Measurements from ENCODE around the gene XIRP2. TPM values are rescaled to one million over a fixed set of nuclear protein-coding genes. Genes with fewer than 3 reads are reported as not detected.

The XIRP2 gene
- total and polyA plus RNA-seq, 2 of the 13 experiments (the other 11 are each of a cell fraction or from before 2014, with no cell fraction given) = 0.04 to 0.05 TPM

DNA sequence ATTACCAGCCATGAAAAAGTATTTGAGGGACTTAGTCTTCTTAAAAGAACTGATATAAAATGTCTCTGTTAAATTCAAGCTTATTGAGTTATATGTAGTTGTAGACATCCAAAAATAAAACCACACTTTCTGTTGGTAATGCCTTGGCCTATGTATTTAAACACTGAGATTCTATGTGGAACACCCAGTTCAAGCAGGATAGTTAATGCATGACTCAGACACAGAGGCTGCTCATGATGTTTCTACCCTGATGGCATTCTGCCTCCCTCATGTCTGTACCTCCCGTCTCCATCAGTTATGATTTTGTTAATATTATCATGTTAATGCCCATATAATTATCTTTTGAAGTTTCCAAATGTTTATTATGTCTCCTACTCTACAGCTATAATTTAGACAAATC is 164.5 kb downstream of the XIRP2 start (continued):
- TF ChIP-seq, protein P1, sequence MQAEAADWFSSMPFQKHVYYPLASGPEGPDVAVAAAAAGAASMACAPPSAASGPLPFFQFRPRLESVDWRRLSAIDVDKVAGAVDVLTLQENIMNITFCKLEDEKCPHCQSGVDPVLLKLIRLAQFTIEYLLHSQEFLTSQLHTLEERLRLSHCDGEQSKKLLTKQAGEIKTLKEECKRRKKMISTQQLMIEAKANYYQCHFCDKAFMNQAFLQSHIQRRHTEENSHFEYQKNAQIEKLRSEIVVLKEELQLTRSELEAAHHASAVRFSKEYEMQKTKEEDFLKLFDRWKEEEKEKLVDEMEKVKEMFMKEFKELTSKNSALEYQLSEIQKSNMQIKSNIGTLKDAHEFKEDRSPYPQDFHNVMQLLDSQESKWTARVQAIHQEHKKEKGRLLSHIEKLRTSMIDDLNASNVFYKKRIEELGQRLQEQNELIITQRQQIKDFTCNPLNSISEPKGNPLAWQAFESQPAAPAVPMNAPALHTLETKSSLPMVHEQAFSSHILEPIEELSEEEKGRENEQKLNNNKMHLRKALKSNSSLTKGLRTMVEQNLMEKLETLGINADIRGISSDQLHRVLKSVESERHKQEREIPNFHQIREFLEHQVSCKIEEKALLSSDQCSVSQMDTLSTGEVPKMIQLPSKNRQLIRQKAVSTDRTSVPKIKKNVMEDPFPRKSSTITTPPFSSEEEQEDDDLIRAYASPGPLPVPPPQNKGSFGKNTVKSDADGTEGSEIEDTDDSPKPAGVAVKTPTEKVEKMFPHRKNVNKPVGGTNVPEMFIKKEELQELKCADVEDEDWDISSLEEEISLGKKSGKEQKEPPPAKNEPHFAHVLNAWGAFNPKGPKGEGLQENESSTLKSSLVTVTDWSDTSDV (CRISPR knock-in tag; IDR thresholded peaks at IDR 0.05) = no peak
- TF ChIP-seq ZNF550 (CRISPR knock-in tag; IDR thresholded peaks at IDR 0.05; ENCODE audit: borderline replicate concordance) = no peak

DNA sequence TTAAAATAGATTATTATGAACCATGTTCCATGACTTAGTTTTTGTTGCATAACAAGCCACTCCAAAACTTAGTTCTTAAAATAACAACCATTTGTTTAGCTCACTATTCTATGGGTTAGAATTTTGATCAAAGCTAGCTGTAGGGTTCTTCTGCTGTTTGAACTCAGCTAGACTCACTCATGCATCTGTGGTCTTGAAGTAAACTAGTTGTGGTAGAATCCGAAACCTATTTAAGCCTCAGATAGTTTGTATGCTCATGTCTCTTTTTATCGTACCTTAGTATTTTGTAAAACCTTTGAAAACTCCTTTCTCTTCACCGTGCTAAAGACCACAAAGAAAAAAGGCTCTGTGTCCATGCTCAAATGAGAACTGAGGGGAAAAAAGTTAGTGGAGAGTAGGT is 166.6 kb downstream of the XIRP2 start:
- POLR2A ChIA-PET = no interaction called here
- H3K4me2 ChIP-seq (ENCODE audit: low read depth, low read length) = no peak overlapping the region
- DNase-seq (ENCODE audit: low spot score) (no peak), ATAC-seq (no peak), FAIRE-seq (no peak)
- H3K27me3 ChIP-seq (ENCODE audit: control insufficient read depth in 1 of 2, insufficient read depth in 2 of 2, low read length in 2 of 2) = no peaks in the 10 kb centered on the region
- intact Hi-C loops (cut with micrococcal nuclease; ENCODE audit: unreplicated experiment) = no loop called here
- no peaks in the 10 kb centered on the region for H3K79me2 ChIP-seq (ENCODE audit: insufficient read depth, low read length)
- no TSS peak for BruUV-seq (replicated peaks)
- no peaks in the 10 kb centered on the region for H4K20me1 ChIP-seq (ENCODE audit: insufficient read depth, low read length)
- no peak overlapping the region for H2AFZ ChIP-seq (ENCODE audit: low read length)
- H3K9me3 ChIP-seq (ENCODE audit: low read length) = no peaks in the 10 kb centered on the region
- WGBS (ENCODE audit: low lambda C conversion rate) = 27% methylated on average over 3 of the region's 3 CpGs
- no peak for TF ChIP-seq MIXL1 (CRISPR knock-in tag; IDR thresholded peaks at IDR 0.05)
- no peak for TF ChIP-seq NR1H2 (CRISPR knock-in tag; IDR thresholded peaks at IDR 0.05; ENCODE audit: borderline replicate concordance, low read depth)
- TF ChIP-seq AHR (CRISPR knock-in tag; IDR thresholded peaks at IDR 0.05) = no peak
- H3K4me3 ChIP-seq (replicated peaks in 1 of 3; ENCODE audit: insufficient read depth in 1 of 3, low read depth in 2 of 3, low read length in 3 of 3) = no peak overlapping the region
- H3K9ac ChIP-seq (ENCODE audit: insufficient read depth, low read depth, low read length) = no peak overlapping the region
- CTCF ChIA-PET (ENCODE audit: low intra/inter-chr PET ratio, low total read pairs) = no interaction called here
- H3K27ac ChIP-seq (ENCODE audit: extremely low read length, insufficient read depth, low read length) = no peak overlapping the region
- no peaks in the 10 kb centered on the region for H3K4me1 ChIP-seq (ENCODE audit: insufficient read depth, low read length)
- in situ Hi-C loops (cut with HindIII; ENCODE audit: extremely low pct_ligation_motif_present, low pct_unique_long_range_greater_than_20kb) = no loop called here
- no peaks in the 10 kb centered on the region for H3K36me3 ChIP-seq (replicated peaks in 1 of 2; ENCODE audit: control insufficient read depth in 1 of 2, insufficient read depth in 2 of 2, low read length in 2 of 2)

DNA sequence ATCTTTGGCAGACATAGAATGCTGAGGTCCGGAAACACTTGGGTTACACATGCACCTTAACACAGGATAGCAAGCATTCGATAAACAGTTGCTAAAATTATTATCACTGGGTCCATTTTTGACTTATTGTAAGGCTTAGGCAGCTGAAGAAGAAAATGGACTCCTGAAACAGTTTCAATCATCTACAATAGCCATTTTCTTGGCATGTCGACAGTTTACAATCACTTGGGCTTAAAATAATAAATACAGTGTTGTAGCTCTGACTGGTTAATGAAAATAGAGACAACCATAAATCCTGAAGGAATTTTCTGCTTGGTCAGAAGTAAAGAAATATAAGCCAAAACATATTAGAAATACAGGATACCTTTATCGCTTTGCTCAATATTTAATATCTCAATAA is 169.2 kb downstream of the XIRP2 start:
- H3K4me2 ChIP-seq (ENCODE audit: low read depth, low read length) = no peak overlapping the region
- in situ Hi-C loops (cut with HindIII; ENCODE audit: extremely low pct_ligation_motif_present, low pct_unique_long_range_greater_than_20kb) (no loop called here), intact Hi-C loops (cut with micrococcal nuclease; ENCODE audit: unreplicated experiment) (no loop called here)
- DNase-seq (ENCODE audit: low spot score) (no peak), ATAC-seq (no peak), FAIRE-seq (no peak)
- H3K27me3 ChIP-seq (ENCODE audit: control insufficient read depth in 1 of 2, insufficient read depth in 2 of 2, low read length in 2 of 2) = no peaks in the 10 kb centered on the region
- ChIA-PET POLR2A (no interaction called here), CTCF (ENCODE audit: low intra/inter-chr PET ratio, low total read pairs) (no interaction called here)
- H4K20me1 ChIP-seq (ENCODE audit: insufficient read depth, low read length) = no peaks in the 10 kb centered on the region
- BruUV-seq (replicated peaks) = no TSS peak
- WGBS (ENCODE audit: low lambda C conversion rate) = 30% methylated on average over 4 of the region's 4 CpGs
- H2AFZ ChIP-seq (ENCODE audit: low read length) = no peak overlapping the region
- H3K4me3 ChIP-seq (replicated peaks in 1 of 3; ENCODE audit: insufficient read depth in 1 of 3, low read depth in 2 of 3, low read length in 3 of 3) = no peak overlapping the region
- H3K36me3 ChIP-seq (replicated peaks in 1 of 2; ENCODE audit: control insufficient read depth in 1 of 2, insufficient read depth in 2 of 2, low read length in 2 of 2) = no peaks in the 10 kb centered on the region
- no peak overlapping the region for H3K9ac ChIP-seq (ENCODE audit: insufficient read depth, low read depth, low read length)
- no peaks in the 10 kb centered on the region for H3K9me3 ChIP-seq (ENCODE audit: low read length)
- H3K27ac ChIP-seq (ENCODE audit: extremely low read length, insufficient read depth, low read length) = no peak overlapping the region
- no peaks in the 10 kb centered on the region for H3K4me1 ChIP-seq (ENCODE audit: insufficient read depth, low read length)
- TF ChIP-seq MIXL1 (CRISPR knock-in tag; IDR thresholded peaks at IDR 0.05) = no peak
- no peak for TF ChIP-seq ATM (IDR thresholded peaks at IDR 0.05; ENCODE audit: borderline replicate concordance)
- TF ChIP-seq ZNF543 (CRISPR knock-in tag; IDR thresholded peaks at IDR 0.05) = no peak
- no peak for TF ChIP-seq SIN3A (IDR thresholded peaks at IDR 0.05; ENCODE audit: borderline replicate concordance, low read depth, low read length)
- no peak for TF ChIP-seq RFXAP (CRISPR knock-in tag; IDR thresholded peaks at IDR 0.05; ENCODE audit: borderline replicate concordance)
- TF ChIP-seq RXRB (CRISPR knock-in tag; IDR thresholded peaks at IDR 0.05; ENCODE audit: borderline replicate concordance) = no peak
- TF ChIP-seq TSC22D2 (CRISPR knock-in tag; IDR thresholded peaks at IDR 0.05; ENCODE audit: borderline replicate concordance) = no peak
- no peaks in the 10 kb centered on the region for H3K79me2 ChIP-seq (ENCODE audit: insufficient read depth, low read length)
